ENCODE results near the gene CHN2. TPM values are rescaled to one million over a fixed set of nuclear protein-coding genes. Genes with fewer than 3 reads are reported as not detected.

The CHN2 gene
- total RNA-seq, 1 experiment from 2014 or later: 61.2 TPM

- BruUV-seq (replicated peaks): no TSS peak
- Histone ChIP-seq H3K4me3 (ENCODE audit: low read depth, low read length, poor library complexity, severe bottlenecking) (no peak overlapping the region), H3K27ac (ENCODE audit: low read depth, low read length, poor library complexity, severe bottlenecking) (no peak overlapping the region), H3K4me1 (ENCODE audit: insufficient read depth, low read length, poor library complexity, severe bottlenecking) (peaks cover 26% of the 10 kb centered on the region), H3K27me3 (replicated peaks; ENCODE audit: insufficient read depth, low read depth, low read length, poor library complexity) (no peaks in the 10 kb centered on the region), H3K36me3 (ENCODE audit: insufficient read depth, low read length, poor library complexity, severe bottlenecking) (peaks cover 4% of the 10 kb centered on the region), H3K9me3 (ENCODE audit: low read depth, low read length, poor library complexity, severe bottlenecking) (no peaks in the 10 kb centered on the region)
- CTCF ChIA-PET: no interaction called here
- POLR2A ChIA-PET (ENCODE audit: low non-redundant PET): no interaction called here
- intact Hi-C loops (cut with micrococcal nuclease; ENCODE audit: unreplicated experiment): no loop called here
- no peak for DNase-seq (ENCODE audit: low spot score)
- no peak for TF ChIP-seq EZH2 (IDR thresholded peaks at IDR 0.05; ENCODE audit: borderline replicate concordance, low read depth, low read length, poor library complexity, severe bottlenecking)
- no peak for TF ChIP-seq CTCF (conservative IDR thresholded peaks at IDR 0.05; ENCODE audit: low read depth, low read length)
Observed at GRCh38 chr7:29355388-29355787, 160.8 kb downstream of the CHN2 start.

GRCh38 chr7:29356631-29357030 lies 162.1 kb downstream of the CHN2 start:
- BruUV-seq (replicated peaks): no TSS peak
- no peak for TF ChIP-seq CTCF (conservative IDR thresholded peaks at IDR 0.05; ENCODE audit: low read depth, low read length)
- no peak for TF ChIP-seq EZH2 (IDR thresholded peaks at IDR 0.05; ENCODE audit: borderline replicate concordance, low read depth, low read length, poor library complexity, severe bottlenecking)
- intact Hi-C loops (cut with micrococcal nuclease; ENCODE audit: unreplicated experiment): no loop called here
- DNase-seq (ENCODE audit: low spot score): no peak
- Histone ChIP-seq H3K27ac (ENCODE audit: low read depth, low read length, poor library complexity, severe bottlenecking) (no peak overlapping the region), H3K27me3 (replicated peaks; ENCODE audit: insufficient read depth, low read depth, low read length, poor library complexity) (no peaks in the 10 kb centered on the region), H3K4me3 (ENCODE audit: low read depth, low read length, poor library complexity, severe bottlenecking) (no peak overlapping the region), H3K4me1 (ENCODE audit: insufficient read depth, low read length, poor library complexity, severe bottlenecking) (peaks cover 18% of the 10 kb centered on the region), H3K9me3 (ENCODE audit: low read depth, low read length, poor library complexity, severe bottlenecking) (no peaks in the 10 kb centered on the region), H3K36me3 (ENCODE audit: insufficient read depth, low read length, poor library complexity, severe bottlenecking) (peaks cover 4% of the 10 kb centered on the region)
- ChIA-PET POLR2A (ENCODE audit: low non-redundant PET) (no interaction called here), CTCF (no interaction called here)

- ChIA-PET POLR2A (ENCODE audit: low non-redundant PET) (no interaction called here), CTCF (interaction anchor here (0.7 kb wide), 1 partner anchor 17 kb away, joined by 3 read pairs; no protein-coding TSS in a partner anchor)
- H3K36me3 ChIP-seq (ENCODE audit: insufficient read depth, low read length, poor library complexity, severe bottlenecking): peaks cover 4% of the 10 kb centered on the region
Observed at GRCh38 chr7:29359482-29360093, 165.0 kb downstream of the CHN2 start.

More at GRCh38 chr7:29359482-29360093, 165.0 kb downstream of the CHN2 start:
- H3K27me3 ChIP-seq (replicated peaks; ENCODE audit: insufficient read depth, low read depth, low read length, poor library complexity): no peaks in the 10 kb centered on the region
- no peaks in the 10 kb centered on the region for H3K9me3 ChIP-seq (ENCODE audit: low read depth, low read length, poor library complexity, severe bottlenecking)
- TF ChIP-seq CTCF (conservative IDR thresholded peaks at IDR 0.05; ENCODE audit: low read depth, low read length) (no peak), EZH2 (IDR thresholded peaks at IDR 0.05; ENCODE audit: borderline replicate concordance, low read depth, low read length, poor library complexity, severe bottlenecking) (no peak)
- no peak overlapping the region for H3K27ac ChIP-seq (ENCODE audit: low read depth, low read length, poor library complexity, severe bottlenecking)
- DNase-seq (ENCODE audit: low spot score): no peak
- BruUV-seq (replicated peaks): no TSS peak
- no peak overlapping the region for H3K4me3 ChIP-seq (ENCODE audit: low read depth, low read length, poor library complexity, severe bottlenecking)
- intact Hi-C loops (cut with micrococcal nuclease; ENCODE audit: unreplicated experiment): no loop called here
- H3K4me1 ChIP-seq (ENCODE audit: insufficient read depth, low read length, poor library complexity, severe bottlenecking): peaks cover 10% of the 10 kb centered on the region

Measured in A673 (cell line).